Mucosa of rectum (tissue), 2 donors: ENCODE results near the gene ZPLD1.

ENCODE experiments used
- H3K27ac ChIP-seq, 2 donors: one replicate each; pipeline ENCODE4 v1.7.0; 2013; ENCODE audit warnings: inconsistent platforms in 2 of 2, low read depth in 2 of 2, low read length in 2 of 2
- H3K27me3 ChIP-seq, 2 donors: one replicate each; pipeline ENCODE4 v1.7.0; 2013; ENCODE audit warnings: low read length in 2 of 2; ENCODE audit not compliant: control insufficient read depth in 2 of 2, insufficient read depth in 2 of 2
- H3K36me3 ChIP-seq, 2 donors: one replicate each; pipeline ENCODE4 v1.7.0; 2013; ENCODE audit warnings: low read length in 2 of 2; ENCODE audit not compliant: control insufficient read depth in 2 of 2, insufficient read depth in 2 of 2
- H3K4me1 ChIP-seq, 2 donors: one replicate each; pipeline ENCODE4 v1.7.0; 2013; ENCODE audit warnings: low read length in 2 of 2, mild to moderate bottlenecking in 1 of 2; ENCODE audit not compliant: control insufficient read depth in 2 of 2, insufficient read depth in 2 of 2
- H3K4me3 ChIP-seq, 2 donors: one replicate each; pipeline ENCODE4 v1.7.0; 2013; ENCODE audit warnings: low read length in 2 of 2
- H3K9ac ChIP-seq, 2 donors: one replicate each; pipeline ENCODE4 v1.7.0; 2013; ENCODE audit warnings: low read length in 2 of 2, low read depth in 1 of 2, mild to moderate bottlenecking in 1 of 2
- H3K9me3 ChIP-seq, 2 donors: one replicate each; pipeline ENCODE4 v1.7.0; 2013; ENCODE audit warnings: low read length in 2 of 2; ENCODE audit not compliant: control insufficient read depth in 2 of 2
- donor health status: healthy.
- donor health status: Normal muscosa, but diverticular disease.

Gene ZPLD1

DNA sequence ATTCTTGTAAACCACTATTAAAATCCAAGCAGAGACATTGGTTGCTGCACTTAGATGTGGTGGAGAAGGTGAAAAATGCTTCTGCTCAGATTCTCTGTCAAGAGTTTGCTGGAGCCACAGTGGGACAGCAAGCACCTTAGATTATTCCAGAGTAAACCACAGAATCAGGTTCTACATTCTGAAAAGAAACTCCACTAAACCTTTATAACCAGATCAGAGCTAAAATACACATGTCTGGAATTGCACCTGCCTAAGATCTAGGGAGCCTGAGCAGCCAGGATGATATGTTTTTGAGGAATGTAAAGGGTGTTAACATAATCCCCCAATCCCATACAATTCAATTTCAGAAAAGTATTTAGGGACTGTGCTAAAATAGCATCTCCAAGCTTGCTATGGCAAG, at the start of gene ZPLD1:
Gene ZPLD1, plus strand, starts transcription at position 301 of the 400 bp plus-strand sequence. CDS start 3,473 bp downstream, outside the sequence.
- no peaks in the 10 kb centered on the region for H3K27me3 ChIP-seq
- H3K4me1 ChIP-seq: no peaks in the 10 kb centered on the region
- no peak within 1 kb of the TSS for H3K27ac ChIP-seq
- no peaks in the 10 kb centered on the region for H3K9me3 ChIP-seq
- no peaks in the 10 kb centered on the region for H3K36me3 ChIP-seq
- no peak within 1 kb of the TSS for H3K4me3 ChIP-seq
- no peak within 1 kb of the TSS for H3K9ac ChIP-seq

- no peak overlapping the region for H3K4me3 ChIP-seq
- H3K27me3 ChIP-seq: no peaks in the 10 kb centered on the region
- H3K4me1 ChIP-seq: no peaks in the 10 kb centered on the region
- H3K9ac ChIP-seq: no peak overlapping the region
- H3K36me3 ChIP-seq: no peaks in the 10 kb centered on the region
- no peaks in the 10 kb centered on the region for H3K9me3 ChIP-seq
- H3K27ac ChIP-seq: no peak overlapping the region
These were observed 44.5 kb upstream of the ZPLD1 start for GRCh38 chr3:102390171-102390864.

DNA sequence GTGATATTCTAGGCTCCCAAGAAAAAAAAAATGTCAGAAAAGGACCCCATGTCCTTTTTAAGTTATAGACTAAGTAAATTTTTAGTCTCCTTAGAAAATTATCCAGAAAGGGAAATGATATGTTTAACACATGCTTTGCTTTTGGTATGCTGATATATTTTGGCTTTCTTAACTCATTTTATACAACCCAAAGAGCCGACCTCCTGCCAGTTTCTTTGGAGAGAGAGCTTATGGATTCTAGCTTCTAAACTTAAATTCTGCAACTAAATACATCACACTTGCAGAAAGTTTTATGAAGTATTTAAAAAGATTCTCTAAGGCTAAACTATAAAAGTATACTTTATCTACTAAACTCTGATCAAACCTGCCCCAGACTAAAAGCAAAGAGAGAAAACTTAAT, 43.9 kb upstream of the ZPLD1 start:
- no peak overlapping the region for H3K4me3 ChIP-seq
- no peak overlapping the region for H3K9ac ChIP-seq
- no peaks in the 10 kb centered on the region for H3K36me3 ChIP-seq
- H3K4me1 ChIP-seq: no peaks in the 10 kb centered on the region
- no peaks in the 10 kb centered on the region for H3K9me3 ChIP-seq
- no peaks in the 10 kb centered on the region for H3K27me3 ChIP-seq
- H3K27ac ChIP-seq: no peak overlapping the region

DNA sequence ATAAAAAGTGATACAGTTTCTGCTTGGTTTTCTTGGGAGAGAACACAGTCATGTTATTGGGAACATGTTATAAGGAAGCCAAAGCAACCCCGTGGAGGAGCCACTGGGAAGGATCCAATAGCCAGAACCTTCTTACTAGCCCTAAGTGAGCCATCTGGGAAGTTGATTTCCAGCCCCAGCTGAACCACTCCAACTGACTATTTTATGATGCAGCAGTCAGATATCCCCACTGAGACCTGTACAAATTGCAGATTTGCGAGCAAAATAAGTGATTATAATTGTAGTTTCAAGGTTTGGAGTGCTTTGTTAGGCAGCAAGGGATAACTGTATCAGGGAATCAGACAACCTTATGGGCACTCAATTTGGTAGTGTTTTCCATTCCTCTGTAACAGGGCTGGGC, 43.3 kb upstream of the ZPLD1 start:
- Histone ChIP-seq H3K9me3 (no peaks in the 10 kb centered on the region), H3K4me1 (no peaks in the 10 kb centered on the region), H3K27me3 (no peaks in the 10 kb centered on the region), H3K4me3 (no peak overlapping the region), H3K36me3 (no peaks in the 10 kb centered on the region), H3K27ac (no peak overlapping the region), H3K9ac (no peak overlapping the region)

DNA sequence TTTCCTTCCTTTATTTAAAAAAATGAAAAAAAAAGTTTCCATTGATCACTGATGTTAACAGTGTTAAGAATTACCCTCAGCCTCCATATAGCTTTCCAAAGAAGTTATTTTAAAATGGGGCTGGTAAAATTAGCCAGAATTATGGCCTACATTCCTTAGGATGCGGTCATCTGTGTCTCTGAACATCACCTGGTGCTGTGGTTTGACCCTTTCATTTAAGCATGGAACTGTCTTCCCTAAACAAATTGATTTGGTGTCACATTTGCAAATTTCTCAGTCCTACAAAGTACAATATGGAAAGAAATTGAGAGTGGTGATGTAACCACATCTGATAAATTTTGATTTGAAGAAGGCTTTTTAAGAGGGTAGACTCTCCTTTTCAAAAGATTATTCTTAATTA, 40.3 kb upstream of the ZPLD1 start:
- Histone ChIP-seq H3K9me3 (no peaks in the 10 kb centered on the region), H3K27ac (no peak overlapping the region), H3K9ac (no peak overlapping the region), H3K4me3 (no peak overlapping the region), H3K36me3 (no peaks in the 10 kb centered on the region), H3K4me1 (no peaks in the 10 kb centered on the region), H3K27me3 (no peaks in the 10 kb centered on the region)

DNA sequence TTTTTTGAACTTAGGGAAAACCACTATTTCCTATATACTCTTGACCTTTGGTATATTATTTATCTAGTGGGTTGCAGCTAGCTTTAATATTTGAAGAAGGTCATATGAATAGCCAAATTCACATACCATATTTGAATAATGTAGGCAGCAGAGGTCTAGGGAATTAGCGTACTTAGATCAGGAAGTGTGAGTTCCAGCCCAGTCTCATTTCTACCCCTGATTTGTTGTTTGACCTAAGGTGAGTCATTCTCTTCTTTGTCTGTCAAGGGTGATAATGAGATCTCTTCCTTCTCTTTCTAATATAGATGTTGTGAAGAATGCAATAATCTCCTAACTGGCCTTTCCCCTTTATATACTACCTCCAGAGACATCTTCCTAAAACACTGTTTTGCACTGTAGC, 36.6 kb upstream of the ZPLD1 start:
- no peak overlapping the region for H3K4me3 ChIP-seq
- H3K9ac ChIP-seq: no peak overlapping the region
- H3K27me3 ChIP-seq: no peaks in the 10 kb centered on the region
- no peaks in the 10 kb centered on the region for H3K4me1 ChIP-seq
- no peaks in the 10 kb centered on the region for H3K36me3 ChIP-seq
- H3K27ac ChIP-seq: no peak overlapping the region
- no peaks in the 10 kb centered on the region for H3K9me3 ChIP-seq

- Histone ChIP-seq H3K4me1 (no peaks in the 10 kb centered on the region), H3K27ac (no peak overlapping the region), H3K4me3 (no peak overlapping the region), H3K27me3 (no peaks in the 10 kb centered on the region), H3K36me3 (no peaks in the 10 kb centered on the region), H3K9ac (no peak overlapping the region), H3K9me3 (no peaks in the 10 kb centered on the region)
These were observed 36.1 kb upstream of the ZPLD1 start for GRCh38 chr3:102398666-102399065.

- Histone ChIP-seq H3K9ac (no peak overlapping the region), H3K27ac (no peak overlapping the region), H3K9me3 (no peaks in the 10 kb centered on the region), H3K4me1 (no peaks in the 10 kb centered on the region), H3K4me3 (no peak overlapping the region), H3K27me3 (no peaks in the 10 kb centered on the region), H3K36me3 (no peaks in the 10 kb centered on the region)
These were observed 34.7 kb upstream of the ZPLD1 start for GRCh38 chr3:102400142-102400541.

DNA sequence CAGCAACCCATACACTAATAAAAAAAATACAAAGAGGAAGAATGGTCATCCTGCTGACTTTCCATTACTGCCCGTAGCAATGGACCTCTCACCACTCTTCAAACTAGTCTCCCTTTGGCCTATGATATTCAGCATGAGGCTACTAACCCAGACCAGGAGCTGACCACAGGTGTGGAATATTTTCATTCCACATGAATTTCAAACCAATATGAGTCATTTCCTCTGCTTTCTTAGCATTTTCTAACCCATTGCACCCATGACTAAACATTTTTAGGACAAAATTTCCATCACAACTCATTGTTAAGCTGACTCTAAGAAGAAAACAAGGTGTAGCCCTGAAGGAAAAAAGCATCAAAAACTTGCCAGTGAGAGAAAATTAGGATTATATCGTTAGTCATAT, 34.0 kb upstream of the ZPLD1 start:
- H3K9me3 ChIP-seq: no peaks in the 10 kb centered on the region
- H3K36me3 ChIP-seq: no peaks in the 10 kb centered on the region
- H3K4me1 ChIP-seq: no peaks in the 10 kb centered on the region
- H3K4me3 ChIP-seq: no peak overlapping the region
- H3K27me3 ChIP-seq: no peaks in the 10 kb centered on the region
- H3K27ac ChIP-seq: no peak overlapping the region
- no peak overlapping the region for H3K9ac ChIP-seq

DNA sequence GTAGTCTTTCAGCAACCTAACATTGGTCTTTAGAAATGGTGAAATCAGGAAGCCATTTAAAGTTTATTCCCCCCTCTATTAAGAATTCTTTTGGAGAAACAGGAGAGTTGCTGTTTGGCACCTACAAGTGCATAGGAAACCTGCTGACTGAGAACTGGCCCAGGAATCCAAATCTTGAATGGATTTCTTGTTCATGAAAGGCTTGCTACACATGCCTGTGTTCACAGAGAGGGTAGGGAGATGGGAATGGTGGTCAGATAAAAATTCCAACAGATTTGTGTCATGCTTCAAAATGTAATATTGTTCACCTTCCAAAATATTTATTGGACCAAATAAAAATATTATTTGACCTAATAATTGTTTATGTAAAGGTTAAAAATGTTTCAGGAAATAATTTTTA, 24.2 kb upstream of the ZPLD1 start:
- Histone ChIP-seq H3K4me3 (no peak overlapping the region), H3K9me3 (no peaks in the 10 kb centered on the region), H3K27ac (no peak overlapping the region), H3K4me1 (no peaks in the 10 kb centered on the region), H3K9ac (no peak overlapping the region), H3K36me3 (no peaks in the 10 kb centered on the region), H3K27me3 (no peaks in the 10 kb centered on the region)

GRCh38 chr3:102415553-102415952, 19.3 kb upstream of the ZPLD1 start:
- Histone ChIP-seq H3K4me1 (no peaks in the 10 kb centered on the region), H3K36me3 (no peaks in the 10 kb centered on the region), H3K27ac (no peak overlapping the region), H3K9me3 (no peaks in the 10 kb centered on the region), H3K27me3 (no peaks in the 10 kb centered on the region), H3K4me3 (no peak overlapping the region), H3K9ac (no peak overlapping the region)
